Measurements from ENCODE around the gene TTLL11.
"Not testable (repeated sequence)": the region's sequence is repeated elsewhere in the genome, so short reads cannot be mapped to it uniquely, and the experiment has no call there.

TTLL11 gene

DNA sequence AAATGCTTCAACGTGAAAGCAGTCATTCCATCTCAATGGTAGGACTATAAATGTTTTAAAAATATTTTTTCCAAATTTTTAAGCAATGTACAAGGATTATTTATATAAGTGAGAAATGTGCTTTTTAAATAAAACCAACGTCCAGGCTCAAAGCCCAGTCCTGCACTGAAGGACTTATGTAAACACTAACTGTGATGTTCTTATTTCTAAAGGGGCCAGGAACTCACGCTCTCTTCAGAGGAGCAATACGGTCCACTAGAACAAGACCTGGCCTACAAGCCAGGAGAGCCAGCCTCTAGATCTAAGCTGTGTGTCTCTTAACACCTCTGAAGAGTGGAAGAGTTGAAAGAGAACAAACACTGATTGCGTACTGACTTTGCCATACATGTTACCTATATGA is 12.1 kb downstream of the TTLL11 start:
- DNase-seq, result no peak

DNA sequence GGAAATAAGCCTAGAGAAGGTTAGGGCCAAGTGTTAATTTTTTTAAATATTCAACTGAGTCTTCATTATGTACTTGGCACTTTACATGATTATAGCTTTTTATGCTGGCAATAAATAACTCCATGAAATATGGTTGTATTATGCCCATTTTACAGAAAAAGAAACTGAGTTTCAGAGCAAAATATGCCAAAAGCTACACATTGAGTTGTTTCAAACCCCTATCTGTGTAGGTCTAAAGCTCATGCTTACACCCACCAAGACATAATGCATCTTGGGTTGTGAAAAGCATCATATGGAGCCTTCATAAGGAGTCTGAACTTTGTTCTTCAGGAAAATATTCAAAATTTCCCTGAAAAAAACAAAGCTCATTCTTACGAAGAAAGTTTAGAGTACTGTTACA is 14.6 kb downstream of the TTLL11 start:
- no peak for DNase-seq

DNA sequence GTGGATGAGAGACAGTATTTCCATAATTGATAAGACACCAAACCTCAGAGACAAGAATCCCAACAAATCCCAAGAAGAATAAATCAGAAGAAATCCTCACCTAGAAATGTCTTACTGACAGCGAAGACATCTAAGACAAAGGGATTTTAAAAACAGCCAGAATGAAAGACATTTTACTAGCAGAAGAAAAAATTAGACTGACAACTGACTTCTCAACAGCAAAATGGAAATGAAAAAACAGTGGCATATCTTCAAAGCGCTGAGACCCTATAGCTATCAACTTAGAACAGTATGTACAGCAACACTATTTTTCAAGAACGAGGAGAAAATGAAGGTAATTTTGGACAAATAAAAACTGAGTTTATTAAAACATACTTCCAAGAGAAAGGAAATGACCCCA is 16.3 kb downstream of the TTLL11 start:
- DNase-seq, result no peak

DNA sequence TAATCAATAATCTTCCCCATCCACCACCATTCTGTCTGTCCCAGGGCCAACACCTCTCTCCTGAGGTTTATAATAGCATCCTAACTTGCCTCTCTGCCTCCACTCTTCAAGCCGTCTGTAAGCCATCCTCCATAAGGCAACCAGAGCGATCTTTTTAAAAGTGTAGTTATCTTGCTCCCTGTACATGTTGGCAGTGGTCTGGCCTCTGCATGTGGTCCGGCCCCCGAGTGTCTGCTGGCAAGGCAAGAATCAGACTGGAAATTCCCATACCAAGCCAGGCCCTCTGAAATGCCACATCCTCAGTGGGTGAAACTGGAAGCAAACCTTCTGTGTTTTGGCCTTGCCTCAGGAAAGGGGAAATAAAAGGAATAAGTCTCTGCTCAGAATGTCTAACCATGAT is 17.0 kb downstream of the TTLL11 start:
- no peak for DNase-seq

DNA sequence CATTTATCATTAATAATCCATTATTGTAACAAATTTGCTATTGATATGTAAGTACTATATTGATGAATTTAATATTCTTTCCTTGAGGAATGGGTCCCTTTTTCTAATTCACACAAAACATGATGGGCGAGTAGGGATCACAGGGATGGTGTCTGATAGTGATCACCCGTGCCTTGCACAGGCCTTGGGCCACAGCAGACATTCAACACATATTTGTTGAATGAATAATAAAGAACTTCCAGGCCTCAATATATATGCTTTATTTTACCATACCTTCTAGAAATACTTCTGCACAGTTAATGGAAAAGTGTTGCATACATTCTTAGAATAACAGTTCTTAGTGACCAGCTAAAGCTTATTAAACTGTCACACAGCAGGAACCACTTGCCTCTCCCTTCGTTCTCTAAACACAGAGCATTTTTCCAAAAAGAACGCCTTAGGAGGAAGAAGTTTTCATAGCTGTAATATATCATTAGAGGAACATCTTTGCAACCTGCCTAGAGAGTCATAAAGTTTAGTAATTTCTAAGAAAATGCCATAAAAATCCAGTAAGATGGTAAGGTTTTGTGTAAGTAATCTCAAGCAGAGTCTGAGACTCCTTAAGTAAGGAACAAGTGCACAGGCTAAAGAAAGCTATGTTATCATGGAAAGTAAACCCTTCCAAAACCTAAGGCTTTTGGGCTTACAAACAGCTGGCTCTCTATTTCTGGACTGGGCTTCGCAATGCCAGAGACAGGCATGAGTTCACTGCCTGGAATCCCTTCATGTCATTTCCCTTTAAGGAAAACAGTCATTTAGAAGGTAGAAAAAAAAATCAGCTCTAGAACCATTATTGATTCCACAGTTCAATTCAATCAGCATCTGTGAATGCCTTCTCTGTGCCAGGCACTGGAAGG is 17.7 kb downstream of the TTLL11 start:
- DNase-seq, result no peak

DNA sequence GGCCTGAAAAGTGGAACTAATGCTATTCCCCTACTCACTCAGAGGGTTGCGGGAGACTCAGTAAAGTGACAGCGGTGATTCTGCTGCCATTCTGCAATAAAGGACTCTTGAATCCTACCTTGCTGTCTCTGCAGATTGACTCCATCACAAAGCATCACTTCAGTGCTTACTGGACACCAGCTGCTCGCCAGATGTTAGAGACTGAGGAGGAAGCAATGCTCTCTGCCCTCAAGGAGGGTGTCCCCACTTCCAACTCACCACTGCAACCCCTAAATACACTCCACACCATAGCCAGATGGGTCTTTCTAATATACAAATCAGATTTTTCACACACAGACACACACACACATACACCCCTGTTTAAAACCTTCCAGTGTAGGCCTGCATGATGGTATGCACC is 21.4 kb downstream of the TTLL11 start:
- no peak for DNase-seq

DNA sequence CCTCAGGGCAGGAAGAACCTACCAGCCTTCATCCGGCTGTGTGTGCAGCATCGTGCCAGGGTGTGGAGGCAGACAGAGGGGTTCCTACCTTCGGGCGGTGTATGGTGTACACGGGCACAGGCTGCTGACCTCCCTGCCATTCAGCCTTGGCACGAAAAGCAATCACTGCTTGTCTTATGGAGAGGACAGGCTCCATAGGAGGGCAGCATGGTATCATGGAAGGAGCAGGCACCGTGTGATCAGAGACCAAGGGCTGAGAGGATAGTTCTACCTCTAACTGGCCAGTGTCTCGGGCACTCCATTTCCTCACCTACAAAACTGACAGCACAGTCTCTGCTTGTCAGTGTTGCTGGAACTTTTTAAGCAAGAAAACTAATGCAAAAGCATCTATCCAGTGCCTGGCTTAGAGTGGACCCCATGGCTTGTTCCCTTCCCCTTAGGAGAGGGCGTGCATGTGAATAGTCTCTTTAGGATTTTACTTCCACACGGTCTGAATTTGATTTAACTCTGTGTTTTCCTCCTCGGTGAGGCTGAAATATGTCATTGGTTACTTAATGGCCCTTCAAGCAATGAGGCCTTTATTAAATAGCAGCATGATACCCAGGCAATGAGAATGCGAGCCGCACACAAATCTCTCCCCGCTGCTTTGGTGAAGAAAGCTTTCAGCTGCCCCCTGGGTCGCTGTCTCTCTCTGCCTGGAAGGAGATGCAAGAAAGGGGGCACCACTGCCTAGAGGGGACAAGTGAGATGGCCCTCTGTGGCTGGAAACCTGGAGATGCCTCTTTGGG is 22.2 kb downstream of the TTLL11 start:
- DNase-seq, result no peak

DNA sequence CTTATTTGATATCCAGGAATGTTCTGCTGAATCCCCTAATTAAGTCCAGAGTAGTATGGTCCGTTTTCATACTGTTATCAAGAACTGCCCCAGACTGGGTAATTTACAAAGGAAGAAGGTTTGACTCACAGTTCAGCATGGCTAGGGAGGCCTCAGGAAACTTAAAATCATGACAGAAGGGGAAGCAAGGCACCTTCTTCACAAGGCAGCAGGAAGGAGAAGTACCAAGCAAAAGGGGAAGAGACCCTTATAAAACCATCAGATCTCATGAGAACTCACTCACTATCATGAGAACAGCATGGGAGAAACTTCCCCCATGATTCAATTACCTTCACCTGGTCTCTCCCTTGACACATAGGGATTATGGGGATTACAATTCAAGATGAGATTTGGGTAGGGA is 26.4 kb downstream of the TTLL11 start:
- not testable (repeated sequence) for DNase-seq

DNA sequence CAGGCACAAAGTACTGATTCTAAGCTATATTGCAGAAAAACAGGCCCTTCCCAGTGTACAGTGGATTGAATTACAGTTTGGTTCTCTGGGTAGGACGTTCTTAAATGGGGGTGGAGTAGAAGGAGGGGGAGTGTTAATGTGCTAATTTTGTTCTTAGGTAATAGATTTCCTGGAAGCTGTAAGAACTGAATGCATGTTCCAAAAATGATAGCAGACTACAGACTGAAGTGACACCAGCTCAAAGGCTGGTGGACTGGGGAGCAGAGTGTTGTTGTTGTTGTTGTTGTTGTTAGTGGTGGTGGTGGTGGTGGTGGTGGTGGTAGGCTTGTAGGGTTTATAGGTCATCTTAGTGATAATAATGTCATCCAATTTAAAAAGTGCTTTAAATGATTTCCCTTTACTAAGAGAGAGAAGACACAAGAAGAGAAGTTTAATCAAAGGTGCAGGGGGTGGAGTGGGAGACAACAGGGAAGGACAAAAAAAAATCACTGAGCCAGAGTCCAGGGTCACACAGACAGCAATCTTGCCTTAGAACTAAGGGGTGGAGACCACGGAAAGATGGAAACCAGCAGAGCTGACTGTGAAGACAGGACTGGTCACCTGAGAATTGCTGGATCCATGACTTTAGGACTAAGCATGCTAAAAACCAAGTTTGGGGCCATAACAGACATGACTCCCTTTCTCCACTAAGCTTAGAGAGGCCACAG is 27.0 kb downstream of the TTLL11 start:
- no peak for DNase-seq

DNA sequence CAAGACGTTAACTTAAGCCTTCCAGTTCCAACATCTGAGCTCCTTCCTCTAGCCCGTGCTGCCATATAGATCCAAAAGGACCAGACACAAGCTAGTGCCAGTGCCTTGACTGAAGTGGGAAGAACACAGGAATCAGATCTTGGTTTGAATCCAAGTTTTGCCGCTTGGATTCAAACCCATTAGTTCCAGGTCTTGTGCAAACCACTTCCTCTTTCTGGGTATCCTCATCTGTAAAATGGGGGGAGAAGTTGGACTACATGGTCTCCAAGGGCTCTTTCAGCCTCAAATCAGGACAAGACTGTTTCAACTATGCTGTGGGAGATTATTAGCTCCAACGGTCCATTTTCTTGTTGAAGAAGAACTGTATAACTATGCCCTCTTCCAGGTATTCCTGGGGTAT is 32.6 kb downstream of the TTLL11 start:
- DNase-seq, result no peak

DNA sequence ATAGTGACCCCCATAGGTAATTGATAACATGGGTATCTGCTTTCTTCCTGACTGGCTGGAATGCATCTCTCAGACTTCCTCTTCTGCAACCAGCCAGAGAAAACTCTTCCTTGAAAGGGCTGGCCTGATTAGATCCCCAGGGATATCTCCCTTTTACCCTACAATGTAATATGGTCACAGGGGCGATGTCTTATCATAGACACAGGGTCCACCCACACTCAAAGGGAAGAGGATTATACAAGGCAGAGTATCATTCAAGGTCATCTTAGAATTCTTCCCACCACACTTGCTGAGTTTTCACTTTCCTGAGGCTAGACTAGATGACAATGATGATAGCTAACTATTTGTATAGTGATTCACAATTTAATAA is 33.2 kb downstream of the TTLL11 start:
- no peak for DNase-seq

DNA sequence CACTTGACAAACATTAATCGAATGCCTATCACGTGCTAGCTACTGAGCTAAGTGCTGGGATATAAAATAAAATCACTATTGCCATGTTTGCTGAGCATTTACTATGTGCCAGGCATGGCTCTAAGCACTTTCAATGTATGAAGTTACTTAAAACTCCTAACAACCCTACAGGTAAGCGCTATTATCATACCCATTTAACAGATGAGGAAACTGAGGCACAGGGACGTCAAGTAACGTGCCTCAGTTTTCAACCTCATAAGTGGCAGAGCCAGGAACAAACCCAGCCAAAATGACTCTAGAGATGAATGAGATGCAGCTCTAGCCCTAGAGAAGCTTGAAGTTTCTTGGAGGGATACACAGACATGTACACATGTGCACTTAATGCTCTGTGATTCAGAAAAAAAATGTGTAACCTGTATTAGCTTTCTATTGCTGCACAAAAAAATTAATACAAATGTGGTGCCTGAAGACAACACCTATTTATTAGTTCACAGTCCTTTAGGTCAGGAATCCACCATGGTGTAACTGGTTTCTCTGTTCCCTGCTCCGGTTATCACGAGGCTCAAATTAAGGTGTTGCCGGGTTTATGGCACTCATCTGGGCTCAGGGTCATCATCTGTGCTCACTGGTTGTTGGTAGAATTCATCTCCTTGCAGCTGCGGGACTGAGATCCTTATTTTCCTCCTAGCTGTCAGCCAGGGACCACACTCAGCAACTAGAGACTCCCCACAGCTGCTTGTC is 33.7 kb downstream of the TTLL11 start:
- no peak for DNase-seq

DNA sequence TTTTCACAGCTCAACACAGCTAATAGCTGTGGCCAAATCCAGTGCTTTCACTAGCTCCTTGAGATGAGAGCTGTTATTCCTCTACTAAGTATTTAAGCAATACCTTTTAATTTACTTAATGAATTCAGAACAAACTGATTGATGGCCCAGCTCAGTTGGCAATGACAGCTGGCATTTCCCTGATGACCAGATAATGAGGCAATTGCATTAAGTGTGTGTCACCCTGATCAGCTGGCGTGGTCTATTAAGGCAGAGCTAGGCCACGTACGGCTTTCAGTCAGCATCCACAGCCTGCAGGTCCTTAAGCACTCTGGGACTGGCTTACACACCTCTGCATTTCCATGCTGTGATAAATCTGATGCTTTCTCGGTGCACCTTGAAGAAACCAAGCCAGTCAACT is 34.4 kb downstream of the TTLL11 start:
- DNase-seq, result no peak

DNA sequence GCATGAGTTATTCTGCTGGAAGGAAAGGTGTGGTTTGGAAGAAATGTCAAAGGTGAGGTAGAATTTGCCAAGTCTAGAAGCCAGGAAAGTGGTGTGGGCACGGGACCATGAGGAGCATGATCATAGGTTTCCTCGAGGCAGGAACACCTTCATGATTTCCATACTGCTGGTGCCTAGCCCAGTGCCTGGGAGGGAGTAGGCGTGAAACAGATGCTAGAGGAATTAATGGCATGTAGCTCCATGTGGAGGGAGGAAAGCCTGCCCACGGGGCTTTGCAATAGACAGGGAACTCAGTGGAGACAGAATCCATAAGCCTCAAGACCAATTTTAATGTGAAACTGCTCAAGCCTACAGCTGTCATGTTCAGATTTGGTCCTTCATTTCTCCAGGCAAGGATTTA is 35.1 kb downstream of the TTLL11 start:
- no peak for DNase-seq

DNA sequence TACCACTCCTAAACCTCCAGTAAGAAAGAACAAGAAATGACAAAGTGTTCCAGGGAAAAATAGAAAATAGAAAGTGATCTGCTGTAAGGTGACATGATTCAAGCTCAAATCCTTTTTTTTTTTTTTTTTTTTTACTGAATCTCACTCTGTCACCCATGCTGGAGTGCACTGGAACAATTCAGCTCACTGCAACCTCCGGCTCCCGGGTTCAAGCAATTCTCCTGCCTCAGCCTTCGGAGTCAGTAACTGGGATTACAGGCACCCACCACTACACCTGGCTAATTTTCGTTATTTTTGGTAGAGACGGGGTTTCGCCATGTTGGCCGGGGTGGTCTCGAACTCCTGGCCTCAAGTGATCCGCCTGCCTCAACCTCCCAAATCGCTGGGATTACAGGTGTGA is 35.9 kb downstream of the TTLL11 start:
- no peak for DNase-seq

DNA sequence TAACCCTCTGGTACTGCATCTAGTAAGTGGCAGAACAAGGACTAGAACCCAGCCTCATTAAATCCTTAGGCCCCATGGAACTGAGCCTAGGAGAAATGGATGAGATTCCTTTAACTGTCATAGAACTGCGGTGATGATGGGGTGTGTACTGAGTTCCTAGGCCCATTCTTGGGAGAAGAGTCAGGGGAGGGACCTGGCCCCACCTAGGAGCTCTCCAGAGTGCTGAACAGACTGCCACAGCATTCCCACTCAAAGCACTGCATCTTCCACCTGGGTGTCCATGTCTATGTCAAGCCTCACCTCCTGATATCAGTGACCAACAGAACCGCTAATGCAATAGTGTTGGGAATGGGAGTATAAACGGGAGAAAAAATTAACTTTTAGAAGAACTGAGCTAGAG is 36.6 kb downstream of the TTLL11 start:
- DNase-seq, result no peak

DNA sequence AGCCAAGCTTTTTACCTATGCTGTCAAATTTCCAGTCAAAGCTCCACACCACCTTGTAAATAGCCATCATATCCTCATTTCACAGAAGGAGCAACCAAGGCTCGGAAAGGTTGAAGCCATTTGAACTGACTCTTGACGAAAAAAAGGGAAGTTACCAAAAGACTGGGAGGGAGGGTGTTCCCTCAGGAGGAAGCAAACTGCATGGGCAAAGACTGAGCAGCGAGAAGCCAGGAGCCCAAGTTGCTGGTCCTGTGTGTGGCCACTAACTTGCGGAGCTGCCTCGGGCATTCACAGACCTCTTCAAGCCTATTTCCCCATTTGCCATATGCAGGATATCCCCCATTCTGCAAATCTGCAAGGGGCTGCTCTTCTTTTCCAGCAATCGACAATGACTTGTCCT is 37.4 kb downstream of the TTLL11 start:
- no peak for DNase-seq

DNA sequence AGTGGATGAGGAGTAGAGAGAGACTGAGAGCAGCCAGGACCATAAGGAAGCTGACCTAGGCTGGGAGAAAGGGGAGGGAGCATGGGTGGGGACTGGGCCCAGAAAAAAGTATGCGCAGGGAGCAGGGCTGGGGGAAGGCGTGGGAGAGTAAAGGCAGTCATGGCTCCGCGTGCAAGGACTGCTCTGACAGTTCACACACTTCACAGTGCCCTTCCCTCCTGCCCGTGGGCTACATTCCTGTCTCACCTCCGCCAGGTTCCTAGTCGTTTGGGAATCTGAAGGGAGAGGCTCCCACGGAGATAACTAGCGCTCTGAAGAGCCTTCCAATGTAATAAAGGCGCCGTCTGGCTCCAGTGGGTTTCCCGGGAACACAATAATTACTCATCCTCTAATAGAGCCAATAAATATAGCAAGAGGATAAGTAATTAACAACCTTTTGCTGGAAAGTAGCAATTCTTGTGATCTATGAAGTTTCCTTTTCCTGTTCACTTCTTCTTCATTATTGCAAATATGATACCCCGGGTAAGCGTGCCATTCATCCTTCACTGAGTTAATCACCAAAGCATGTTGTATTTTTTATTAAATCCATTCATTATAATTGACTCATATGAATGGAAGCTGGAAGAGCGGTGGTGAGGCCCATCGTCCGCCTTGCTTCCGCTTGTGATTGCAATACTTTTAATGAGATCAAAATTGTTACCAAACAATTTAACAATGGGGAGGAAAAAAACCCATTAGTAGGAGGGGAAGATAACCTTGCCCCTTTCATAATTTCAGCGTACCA is 39.3 kb downstream of the TTLL11 start:
- no peak for DNase-seq

DNA sequence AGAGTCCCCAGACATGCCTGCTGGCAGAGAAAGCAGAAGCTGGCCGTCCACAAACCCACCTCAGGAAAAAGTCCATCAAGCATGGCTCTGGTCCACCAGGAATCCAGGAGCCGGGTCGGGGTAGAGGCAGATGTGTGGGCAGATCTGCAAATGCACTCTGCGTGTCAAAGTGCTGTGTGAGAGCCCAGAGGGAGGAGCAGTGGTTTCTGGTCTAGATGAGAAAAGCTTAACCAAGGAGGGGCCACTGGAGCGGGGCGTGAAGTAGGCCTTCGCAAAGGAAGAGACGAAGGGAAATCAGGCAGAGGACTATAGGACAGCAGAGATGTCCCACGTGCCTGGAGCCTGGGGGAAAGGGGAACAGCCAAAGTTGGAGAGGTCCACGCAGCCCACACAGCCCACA is 40.0 kb downstream of the TTLL11 start:
- no peak for DNase-seq

DNA sequence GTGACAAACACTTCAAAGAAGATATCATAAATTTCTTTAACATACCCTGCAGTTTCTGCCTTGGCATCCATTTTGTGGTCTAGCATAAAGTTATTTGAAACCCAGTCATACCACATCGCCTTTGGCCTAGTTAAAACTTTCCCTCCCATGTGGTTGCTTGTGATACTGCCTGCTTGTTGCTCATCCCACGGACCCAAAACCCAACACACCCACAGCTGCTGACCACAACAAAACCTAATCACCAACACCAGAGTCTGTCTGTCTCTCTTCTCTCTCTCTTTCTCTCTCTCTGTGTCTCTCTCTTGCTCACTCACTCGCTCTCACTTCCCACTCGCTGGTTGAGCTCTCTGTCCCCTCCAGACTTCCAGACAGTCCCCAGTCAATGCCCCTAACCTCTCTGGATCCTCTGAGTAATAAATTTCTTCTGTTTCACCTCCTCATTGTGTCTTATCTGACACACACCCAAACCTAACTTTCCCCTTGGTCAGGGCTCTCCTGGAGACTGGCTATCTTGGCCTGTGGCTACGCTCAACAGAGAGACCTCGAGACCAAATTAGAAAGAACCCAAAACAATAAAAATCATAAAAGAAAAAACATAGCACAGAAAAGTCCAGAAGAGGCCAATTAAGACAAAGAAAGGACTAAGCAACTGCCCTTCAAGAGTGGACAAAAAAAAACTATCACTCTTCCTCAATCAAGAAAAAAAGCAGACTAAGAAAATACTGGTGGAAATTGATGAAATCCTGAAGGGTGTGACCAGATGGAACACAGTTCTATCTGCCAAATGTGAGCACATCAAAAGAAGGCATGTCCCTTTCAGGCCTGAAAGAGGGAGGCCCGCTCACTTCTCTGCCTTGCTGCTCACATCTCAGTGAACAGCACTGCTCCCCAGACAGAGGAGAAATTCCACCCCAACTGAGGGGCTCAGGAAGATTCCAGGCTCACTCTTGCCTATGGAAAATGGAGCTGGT is 41.5 kb downstream of the TTLL11 start:
- DNase-seq, result no peak

DNA sequence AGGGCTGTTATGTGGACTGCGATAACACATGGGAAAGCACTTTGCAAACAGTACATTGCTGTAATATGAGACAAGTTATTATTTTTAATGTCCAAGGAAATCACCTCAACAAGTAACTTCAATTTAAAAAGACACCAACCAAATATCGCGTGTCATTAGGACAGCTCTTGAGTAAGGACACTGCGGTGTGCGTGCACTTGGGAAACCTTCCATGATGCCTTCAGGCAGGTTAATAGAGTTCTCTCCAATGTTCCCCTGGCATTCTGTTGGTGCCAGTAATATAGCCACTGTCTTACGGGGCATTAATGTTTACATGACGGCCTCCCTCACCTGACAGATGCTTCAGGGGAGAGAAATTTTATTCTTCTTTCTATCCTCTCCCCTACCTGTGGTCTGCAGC is 42.9 kb downstream of the TTLL11 start:
- DNase-seq, result no peak

Measured in activated naive CD4-positive, alpha-beta T cell (primary cell).